Camera-type eye (tissue), 1 donor: ENCODE measurements around the gene RGPD6. TPM values are rescaled to one million over a fixed set of nuclear protein-coding genes. Genes with fewer than 3 reads are reported as not detected.

Experiments used
- total RNA-seq: library from RNA; depleted of rRNA; stranded (reverse); fragments of >200 nt; gene quantifications from one replicate; pipeline ENCODE4 v1.2.3, GENCODE V29; 2014

Gene RGPD6
- total RNA-seq, result 111 TPM

GRCh38 chr2:110576763-110577416 lies at the start of gene RGPD6:
TSS of gene RGPD6 (minus strand) at chr2:110577222. CDS start at chr2:110577024, 198 bp downstream.

GRCh38 chr2:110472171-110473058 lies 104.6 kb downstream of the RGPD6 start, which contains the start of gene LIMS4:
TSS of gene LIMS4 (minus strand) at chr2:110472816. CDS start at chr2:110472778, 38 bp downstream.

Other genes starting within 250 kb of the RGPD6 start
- gene LIMS4, start 104.4 kb downstream of the RGPD6 start, total RNA-seq, result not detected
- 14.8 TPM for gene BUB1, start 100.8 kb upstream of the RGPD6 start, total RNA-seq
- gene ACOXL, start 155.4 kb upstream of the RGPD6 start, total RNA-seq, result 0.16 TPM